ENCODE results near the gene PALLD.
"Not testable (repeated sequence)": the region's sequence is repeated elsewhere in the genome, so short reads cannot be mapped to it uniquely, and the experiment has no call there.

PALLD gene

GRCh38 chr4:168805341-168805740 is 308.5 kb downstream of the PALLD start:
- DNase-seq = no peak

DNA sequence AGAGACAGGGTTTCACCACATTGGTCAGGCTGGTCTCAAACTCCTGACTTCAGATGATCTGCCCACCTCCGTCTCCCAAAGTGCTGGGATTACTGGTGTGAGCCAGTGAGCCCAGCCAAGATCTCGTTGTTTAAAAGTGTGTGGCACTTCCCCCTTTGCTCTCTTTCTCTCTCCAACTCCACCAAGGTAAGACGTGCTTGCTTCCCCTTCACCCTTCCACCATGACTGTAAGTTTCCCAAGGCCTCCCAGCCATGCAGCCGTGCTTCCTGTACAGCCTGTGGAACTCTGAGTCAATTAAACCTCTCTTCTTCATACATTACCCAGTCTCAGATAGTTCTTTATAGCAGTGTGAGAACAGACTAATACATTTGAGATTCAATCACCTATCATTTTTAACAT is 309.4 kb downstream of the PALLD start:
- not testable (repeated sequence) for DNase-seq

GRCh38 chr4:168811207-168811606 is 314.4 kb downstream of the PALLD start:
- no peak for DNase-seq

DNA sequence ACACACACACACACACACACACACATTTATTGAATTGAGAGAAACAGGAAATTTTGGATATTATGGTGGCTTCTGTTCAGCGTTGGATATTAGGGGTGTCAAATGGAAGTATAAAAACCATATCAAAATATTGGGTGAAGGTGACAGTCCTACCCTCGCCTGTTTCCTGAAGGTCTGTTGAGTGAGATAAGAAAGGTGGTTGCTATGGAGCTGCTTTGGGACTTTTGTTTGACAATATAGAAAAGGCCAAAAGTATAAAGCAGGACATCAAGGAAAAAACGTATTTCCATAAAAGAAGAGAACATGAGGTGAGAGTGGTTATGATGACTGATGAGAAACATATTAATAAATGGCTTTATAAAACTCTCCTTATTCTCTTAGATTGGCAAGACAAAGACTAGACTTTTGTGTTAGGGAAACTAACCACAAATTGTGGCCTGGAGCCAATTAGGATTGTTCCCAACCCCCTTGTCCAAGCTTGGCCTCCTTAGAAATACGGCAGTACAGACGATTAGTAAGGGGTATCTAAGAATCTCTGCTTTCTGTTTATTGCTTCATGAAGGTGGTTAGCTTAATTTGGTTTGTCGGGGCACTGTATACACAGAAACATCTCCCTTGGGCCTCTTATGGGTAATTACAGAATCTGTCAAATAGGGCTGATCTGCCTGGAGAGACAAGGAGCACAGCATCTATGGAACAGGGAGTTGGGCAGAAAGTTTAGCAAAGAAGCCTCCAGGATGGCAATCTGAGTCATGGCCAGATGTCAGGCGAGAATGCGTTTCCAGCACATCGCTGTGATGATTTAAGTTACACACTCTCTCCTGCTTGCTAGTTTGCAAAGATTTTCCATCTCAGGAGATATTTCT is 315.2 kb downstream of the PALLD start:
- no peak for DNase-seq

DNA sequence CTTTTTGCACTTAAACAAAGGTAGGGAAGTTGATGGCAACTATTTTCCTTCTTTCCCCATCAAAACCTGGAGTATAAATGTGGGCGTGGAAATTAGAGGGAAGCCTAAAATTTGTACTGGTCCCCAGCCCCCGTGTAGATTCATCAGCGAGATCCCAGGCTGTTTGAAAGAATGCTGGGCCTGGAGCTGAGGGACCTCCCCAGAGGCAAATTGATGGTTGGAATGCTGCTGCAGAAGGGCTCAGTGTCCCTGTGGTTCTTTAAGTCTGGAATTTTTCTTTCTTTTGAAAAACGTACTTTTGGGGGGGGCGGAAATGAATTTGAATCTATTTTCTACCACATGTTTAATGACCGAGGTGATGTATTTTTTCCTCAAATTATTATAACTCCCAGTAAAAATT is 316.0 kb downstream of the PALLD start:
- DNase-seq = no peak

DNA sequence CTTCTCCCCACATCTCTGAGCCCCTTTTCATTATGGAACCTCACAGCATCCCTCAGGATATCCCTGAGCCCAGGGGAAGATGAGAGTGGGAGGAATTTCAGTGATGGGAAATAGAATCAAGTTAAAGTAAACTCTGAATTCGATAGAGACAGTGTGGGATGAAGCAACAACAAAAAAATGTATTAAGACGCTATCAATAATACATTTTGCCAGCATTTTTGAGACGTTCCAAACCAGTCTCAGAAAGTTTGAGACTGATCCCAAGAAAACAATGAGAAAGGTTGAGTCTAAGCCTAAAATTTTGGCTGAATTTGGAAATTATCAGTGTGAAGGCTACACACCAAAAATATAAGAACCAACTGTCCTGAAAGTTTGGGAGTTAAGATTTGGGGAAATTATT is 317.0 kb downstream of the PALLD start:
- no peak for DNase-seq

DNA sequence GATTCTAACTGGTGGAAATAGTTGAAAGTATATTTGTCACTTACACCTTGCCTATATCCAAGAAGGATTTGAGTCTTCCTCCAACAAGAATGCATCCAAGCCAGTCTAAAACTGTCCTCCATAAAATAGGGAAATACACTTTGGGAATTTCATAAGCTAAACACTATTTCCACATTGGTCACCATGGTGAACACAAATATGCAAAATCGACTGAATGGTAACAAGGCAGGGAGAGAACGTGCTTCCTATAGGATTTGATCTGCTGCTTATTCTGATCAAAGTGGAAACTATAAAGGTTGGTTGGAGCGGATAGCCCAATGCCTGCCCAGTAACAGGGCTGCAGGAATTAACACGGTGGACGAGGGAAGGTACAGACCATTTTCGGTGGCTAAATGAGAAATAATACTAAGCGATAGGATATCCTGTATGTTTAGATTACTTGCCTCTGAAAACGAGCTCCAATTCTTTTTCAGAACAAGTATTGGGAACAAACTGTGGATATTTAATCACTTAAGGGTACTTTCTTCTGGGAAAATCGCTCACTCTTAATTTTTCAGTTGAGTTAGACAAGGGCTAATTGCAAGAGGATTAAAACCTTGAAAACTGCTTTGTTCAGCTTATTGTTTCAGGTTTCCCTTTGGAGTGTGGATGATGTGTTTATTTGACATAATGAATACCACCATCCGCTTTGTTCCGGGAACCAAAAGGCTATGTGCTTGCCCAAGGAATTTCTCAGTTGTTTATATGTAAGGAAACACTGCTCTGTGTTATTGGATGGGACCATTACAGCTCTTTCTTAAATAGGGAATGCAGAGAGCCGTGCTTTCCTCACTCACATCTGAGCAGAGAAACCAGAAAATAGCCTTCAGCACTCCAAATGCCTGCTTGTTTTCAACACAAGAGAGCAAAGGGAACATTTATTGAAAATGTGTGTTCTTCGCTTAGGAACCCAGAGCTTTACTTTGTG is 318.8 kb downstream of the PALLD start:
- no peak for DNase-seq

GRCh38 chr4:168817370-168817769 is 320.5 kb downstream of the PALLD start:
- DNase-seq = no peak

- DNase-seq = no peak
These were observed 325.6 kb downstream of the PALLD start for GRCh38 chr4:168822481-168822880.

DNA sequence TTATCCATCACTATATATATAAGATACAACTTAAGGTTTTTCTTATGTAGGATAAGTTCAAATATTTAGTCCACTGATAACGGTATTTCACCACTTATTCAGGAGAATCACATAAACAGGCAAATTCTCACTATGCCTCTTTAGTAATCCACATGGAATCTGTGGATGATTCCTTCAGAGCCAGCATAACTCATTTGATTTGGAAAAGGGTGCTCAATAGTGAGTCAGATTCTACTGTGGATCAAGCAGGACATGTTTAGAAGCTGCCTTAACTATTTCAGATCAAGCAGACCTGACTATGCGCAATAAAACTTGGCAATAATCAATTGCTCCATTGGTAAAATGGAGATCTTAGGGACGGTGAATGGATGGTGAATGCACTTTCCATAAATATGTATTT is 329.1 kb downstream of the PALLD start:
- no peak for DNase-seq

- DNase-seq = no peak
These were observed 329.8 kb downstream of the PALLD start for GRCh38 chr4:168826620-168827019.

- no peak for DNase-seq
These were observed 334.1 kb downstream of the PALLD start for GRCh38 chr4:168830777-168831512.

DNA sequence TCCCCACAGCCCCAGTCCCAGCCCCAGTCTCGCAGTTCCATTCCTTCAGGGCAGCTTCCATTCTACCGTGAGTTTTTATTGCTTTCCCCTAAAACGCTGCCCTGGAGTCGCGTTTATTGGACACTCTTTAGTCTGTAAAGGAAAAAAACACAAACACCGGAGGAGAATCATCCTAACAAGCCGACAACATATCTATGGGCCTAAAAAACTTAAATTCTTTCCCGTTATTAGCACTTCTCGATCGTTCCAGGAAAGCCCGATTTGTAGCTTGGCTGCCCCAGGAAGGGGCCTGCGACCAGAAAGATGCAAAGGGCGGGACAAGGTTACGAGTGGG is 334.7 kb downstream of the PALLD start:
- DNase-seq = no peak

- peak; percentile 57 for DNase-seq
These were observed 335.3 kb downstream of the PALLD start for GRCh38 chr4:168831919-168832762.

DNA sequence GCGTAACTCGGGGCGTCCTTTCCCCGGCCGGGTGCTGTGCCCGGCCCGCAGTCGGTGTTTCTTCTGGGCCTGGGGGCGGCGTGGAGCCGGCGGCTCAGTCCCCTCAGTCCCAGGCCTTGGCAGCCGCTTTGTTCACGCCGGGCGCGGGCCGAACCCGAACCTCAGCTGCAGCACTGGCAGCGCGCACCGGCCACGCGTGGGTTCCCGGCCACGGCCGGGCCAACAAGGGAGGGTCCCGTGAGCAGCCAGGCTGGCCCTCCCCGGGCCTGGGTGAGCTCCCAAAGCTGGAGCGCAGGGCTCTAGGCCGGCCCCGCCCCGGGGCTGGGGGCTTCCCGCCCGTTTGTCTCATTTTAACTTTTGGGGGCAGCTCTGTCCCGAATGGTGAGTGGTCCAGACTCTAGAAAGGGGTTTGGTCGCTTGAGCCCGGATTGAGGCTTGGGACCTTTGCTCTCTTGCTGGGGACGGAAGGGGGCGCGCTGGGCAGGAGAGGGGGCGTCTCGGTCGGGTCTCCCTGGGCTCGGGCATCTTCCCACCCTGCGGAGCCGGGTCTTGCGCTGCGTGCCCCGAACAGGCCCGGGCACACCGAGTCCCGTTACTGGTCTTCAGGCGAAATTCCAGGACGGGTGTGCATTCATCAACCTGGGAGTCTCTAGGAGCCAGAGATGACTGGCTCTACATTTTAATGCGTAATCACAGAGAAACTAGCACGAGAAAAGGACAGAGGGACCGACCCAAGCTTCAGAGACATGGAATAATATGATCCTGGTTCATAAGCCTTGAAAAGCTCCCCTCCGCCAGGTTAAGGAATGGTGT is 336.1 kb downstream of the PALLD start:
- peak; percentile 19 for DNase-seq

DNA sequence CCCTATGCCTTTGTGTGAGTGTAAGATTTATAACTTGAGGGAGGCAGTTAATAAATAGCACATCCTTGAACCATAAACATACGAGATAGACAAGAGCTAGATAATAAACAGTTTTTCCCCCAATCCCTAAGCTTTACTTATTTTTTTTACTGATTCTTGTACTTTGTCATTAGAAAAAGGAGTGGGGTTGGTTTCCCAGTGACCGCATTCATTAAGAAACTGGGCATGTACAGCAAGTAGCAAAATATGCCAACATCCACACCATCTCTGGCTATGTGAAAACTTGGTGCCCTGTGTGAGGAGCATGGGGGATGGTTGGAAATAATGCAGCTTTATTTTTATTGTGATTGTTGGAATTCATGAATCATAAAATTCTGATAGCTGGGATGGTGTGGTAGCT is 337.0 kb downstream of the PALLD start:
- no peak for DNase-seq

DNA sequence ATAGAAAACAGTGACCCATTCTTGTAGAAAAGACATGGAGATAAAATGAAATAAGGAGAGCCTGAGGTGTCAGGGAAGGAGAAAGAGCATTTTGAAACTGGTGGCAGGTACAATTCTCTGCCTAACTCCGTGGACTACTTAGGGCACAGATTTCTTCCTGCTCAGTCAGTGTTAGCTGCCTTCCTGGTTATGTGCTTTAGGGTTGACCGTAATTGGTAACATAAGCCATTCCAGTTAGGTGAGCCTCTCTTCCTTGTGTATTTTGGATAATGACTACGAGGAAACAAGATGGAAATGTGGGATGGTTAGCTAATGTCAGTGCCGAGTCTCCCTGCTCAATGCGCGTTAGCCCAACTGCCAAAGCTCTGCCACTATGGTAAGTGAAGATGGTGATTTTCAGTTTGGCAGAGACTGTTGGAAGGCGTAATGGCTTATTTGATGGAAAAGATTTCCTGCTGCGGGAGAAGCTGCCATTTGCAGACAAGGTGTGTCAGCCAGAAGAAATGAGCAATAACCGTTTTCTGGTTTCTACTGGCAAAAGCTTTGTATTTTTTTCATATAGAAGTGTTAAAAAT is 339.1 kb downstream of the PALLD start:
- DNase-seq = no peak

- no peak for DNase-seq
These were observed 339.6 kb downstream of the PALLD start for GRCh38 chr4:168836490-168836889.

- no peak for DNase-seq
These were observed 341.1 kb downstream of the PALLD start for GRCh38 chr4:168837922-168838321.

GRCh38 chr4:168839758-168840391 is 343.0 kb downstream of the PALLD start:
- DNase-seq = no peak

- no peak for DNase-seq
These were observed 343.5 kb downstream of the PALLD start for GRCh38 chr4:168840392-168840763.

Measured in activated T-cell treated with anti-CD3 and anti-CD28 coated beads, Interleukin-2, amount 50 U/mL, for 1 hour (primary cell).